Dendritic cell treated with granulocyte-macrophage colony-stimulating factor and Interleukin-4, amounts not matched to agents 40 ng/mL and 50 ng/mL, for 4 days (primary cell): ENCODE measurements around the gene PKNOX1.
"Not testable (repeated sequence)": the region's sequence is repeated elsewhere in the genome, so short reads cannot be mapped to it uniquely, and the experiment has no call there.

Experiments used
- H3K27ac Mint-ChIP-seq: one replicate; pipeline ENCODE4 v1.8.0; 2022; ENCODE audit warnings: mild to moderate bottlenecking, mixed read lengths
- H3K27me3 Mint-ChIP-seq: one replicate; pipeline ENCODE4 v1.8.0; 2022; ENCODE audit warnings: mild to moderate bottlenecking, mixed read lengths
- H3K36me3 Mint-ChIP-seq: one replicate; pipeline ENCODE4 v1.8.0; 2022; ENCODE audit warnings: low read depth, mixed read lengths
- H3K4me1 Mint-ChIP-seq: one replicate; pipeline ENCODE4 v1.8.0; 2022; ENCODE audit warnings: low read depth, mixed read lengths
- H3K4me3 Mint-ChIP-seq: one replicate; pipeline ENCODE4 v1.8.0; 2022; ENCODE audit warnings: mild to moderate bottlenecking, moderate library complexity, mixed read lengths
- H3K9me3 Mint-ChIP-seq: one replicate; pipeline ENCODE4 v1.8.0; 2022; ENCODE audit warnings: mixed read lengths
- intact Hi-C: fragments of 100-400 bp; cut with micrococcal nuclease; formaldehyde crosslinking; loops from one replicate; pipeline ENCODE4 v1.15.0; 2022

PKNOX1 gene

GRCh38 chr21:43062955-43063664, 88.7 kb downstream of the PKNOX1 start:
- H3K36me3 Mint-ChIP-seq, H3K9me3 Mint-ChIP-seq, H3K27me3 Mint-ChIP-seq, H3K27ac Mint-ChIP-seq, intact Hi-C loops, H3K4me3 Mint-ChIP-seq, H3K4me1 Mint-ChIP-seq: not testable (repeated sequence)

DNA sequence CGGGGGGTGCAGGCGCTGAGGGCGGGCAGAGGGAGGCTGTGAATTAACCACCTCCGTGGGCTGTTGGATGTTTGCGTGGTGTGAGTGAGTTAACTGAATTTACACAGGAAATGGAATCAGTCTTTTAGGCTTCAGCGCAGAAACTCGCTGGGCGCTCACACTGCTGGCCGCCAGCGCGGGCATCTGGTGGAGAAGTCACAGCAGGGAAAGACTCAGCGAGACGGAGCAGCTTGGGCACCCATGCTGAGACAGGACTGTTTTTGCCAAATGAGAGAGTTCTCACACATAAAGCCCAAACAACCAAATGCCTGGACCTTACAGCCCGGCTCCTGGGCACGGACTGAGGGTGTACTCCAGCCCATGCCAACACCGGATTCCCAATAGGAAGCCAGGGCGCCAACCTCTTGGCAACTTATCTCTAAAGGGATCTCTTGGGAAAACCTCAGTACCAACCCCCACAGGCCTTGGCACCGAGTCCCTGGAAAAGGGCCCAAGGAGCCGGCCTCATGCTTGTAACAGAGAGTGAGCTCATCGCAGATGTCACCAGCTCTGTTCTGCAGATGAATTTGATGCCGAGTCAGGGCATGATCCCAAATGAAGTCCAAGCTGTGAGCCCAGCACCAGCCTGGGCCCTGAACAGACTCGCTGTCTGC, 90.0 kb downstream of the PKNOX1 start:
- H3K27me3 Mint-ChIP-seq, H3K9me3 Mint-ChIP-seq, H3K4me3 Mint-ChIP-seq, H3K27ac Mint-ChIP-seq, H3K4me1 Mint-ChIP-seq, intact Hi-C loops, H3K36me3 Mint-ChIP-seq: not testable (repeated sequence)

GRCh38 chr21:43065991-43066390, 91.6 kb downstream of the PKNOX1 start:
- H3K36me3 Mint-ChIP-seq, H3K27me3 Mint-ChIP-seq, intact Hi-C loops, H3K27ac Mint-ChIP-seq, H3K4me3 Mint-ChIP-seq, H3K9me3 Mint-ChIP-seq, H3K4me1 Mint-ChIP-seq: not testable (repeated sequence)

DNA sequence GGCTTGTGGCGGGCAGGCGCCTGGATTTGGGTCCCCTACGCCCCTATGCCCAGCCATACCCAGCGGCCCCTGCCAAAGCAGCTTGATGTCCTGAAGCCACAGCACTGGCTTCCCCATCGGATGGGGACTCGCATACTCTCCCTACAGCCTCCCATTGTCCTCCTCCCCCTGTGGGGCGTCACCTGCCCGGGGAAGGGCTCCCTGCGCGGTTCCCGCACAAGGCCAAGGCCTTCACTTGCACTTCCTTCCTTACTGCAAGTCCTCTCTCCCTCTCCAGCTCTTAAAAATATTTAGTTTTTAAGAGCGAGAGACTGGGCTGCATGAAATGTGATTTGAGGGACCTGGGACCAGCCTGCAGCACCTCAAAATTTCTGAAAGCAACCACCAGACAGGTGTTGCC, 92.3 kb downstream of the PKNOX1 start:
- H3K9me3 Mint-ChIP-seq, H3K27ac Mint-ChIP-seq, H3K4me1 Mint-ChIP-seq, H3K36me3 Mint-ChIP-seq, H3K27me3 Mint-ChIP-seq, H3K4me3 Mint-ChIP-seq, intact Hi-C loops: not testable (repeated sequence)

DNA sequence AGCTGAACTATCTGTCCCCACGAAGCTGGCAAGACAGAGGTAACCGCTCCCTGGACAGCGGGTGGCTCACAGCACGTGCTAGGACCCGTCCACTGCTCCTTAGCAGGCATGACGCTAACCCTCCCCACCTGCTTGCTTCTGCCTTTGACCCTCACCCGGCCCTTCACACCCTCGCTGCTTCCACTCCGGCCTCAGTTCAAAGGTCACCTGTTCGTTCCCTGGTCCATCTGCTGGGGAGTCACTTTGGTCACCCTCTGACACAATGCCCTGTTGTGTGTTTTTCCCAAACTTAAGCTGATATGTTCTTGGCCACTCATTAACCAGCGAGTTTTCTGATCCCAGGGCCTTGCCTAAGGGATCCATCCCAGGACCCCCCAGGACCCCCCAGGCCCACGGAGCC, 93.7 kb downstream of the PKNOX1 start:
- H3K27ac Mint-ChIP-seq, intact Hi-C loops, H3K27me3 Mint-ChIP-seq, H3K9me3 Mint-ChIP-seq, H3K4me1 Mint-ChIP-seq, H3K4me3 Mint-ChIP-seq, H3K36me3 Mint-ChIP-seq: not testable (repeated sequence)

DNA sequence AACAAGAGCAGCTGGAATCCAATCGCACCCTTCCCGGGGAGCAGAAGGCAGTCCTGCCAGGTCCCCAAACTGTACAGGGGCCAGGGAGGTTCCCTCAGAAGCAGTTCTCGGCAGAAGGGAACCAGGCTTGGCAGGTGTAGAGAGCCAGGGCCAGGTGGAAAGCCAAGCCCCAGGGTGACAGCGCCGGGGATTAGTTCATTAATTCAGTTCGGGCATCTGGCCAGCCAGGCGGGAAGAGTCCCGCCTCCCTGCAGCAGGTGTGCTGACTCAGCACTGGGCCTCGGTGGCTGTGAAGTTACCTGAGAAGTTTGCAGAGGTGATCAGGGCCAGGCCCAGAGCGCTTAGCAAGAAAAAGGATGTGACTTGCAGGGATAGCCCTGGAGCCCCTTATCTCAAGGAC, 95.3 kb downstream of the PKNOX1 start:
- H3K27ac Mint-ChIP-seq, H3K27me3 Mint-ChIP-seq, intact Hi-C loops: not testable (repeated sequence)

DNA sequence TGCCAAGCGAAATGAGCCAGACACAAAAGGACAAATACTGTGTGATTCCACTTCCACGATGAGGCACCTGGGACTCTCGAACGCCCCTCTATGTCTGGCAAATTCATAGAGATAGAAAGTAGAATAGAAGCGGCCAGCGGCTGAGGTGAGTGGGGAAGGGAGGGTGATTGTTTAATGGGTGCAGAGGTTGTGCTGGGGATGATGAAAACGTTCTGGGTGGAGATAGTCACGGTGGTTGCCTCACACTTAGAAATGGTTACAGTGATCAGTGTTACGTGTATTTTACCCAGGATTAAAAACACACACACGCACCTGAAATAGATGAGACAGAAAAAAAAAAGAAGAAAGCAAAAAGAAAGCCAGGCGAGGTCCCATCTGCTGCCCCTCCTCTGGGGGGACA, 98.4 kb downstream of the PKNOX1 start:
- intact Hi-C loops, H3K27ac Mint-ChIP-seq, H3K4me3 Mint-ChIP-seq, H3K27me3 Mint-ChIP-seq, H3K36me3 Mint-ChIP-seq, H3K4me1 Mint-ChIP-seq, H3K9me3 Mint-ChIP-seq: not testable (repeated sequence)

More for the DNA sequence above, 95.3 kb downstream of the PKNOX1 start:
- not testable (repeated sequence) for H3K36me3 Mint-ChIP-seq, H3K9me3 Mint-ChIP-seq, H3K4me3 Mint-ChIP-seq, H3K4me1 Mint-ChIP-seq

- H3K27ac Mint-ChIP-seq, intact Hi-C loops, H3K27me3 Mint-ChIP-seq, H3K36me3 Mint-ChIP-seq, H3K9me3 Mint-ChIP-seq, H3K4me3 Mint-ChIP-seq, H3K4me1 Mint-ChIP-seq: not testable (repeated sequence)
These were observed 100.2 kb downstream of the PKNOX1 start for GRCh38 chr21:43074401-43075169.

GRCh38 chr21:43075170-43076022, 101.0 kb downstream of the PKNOX1 start, which contains the start of gene CBS:
CBS (minus strand) TSS chr21:43075835; CDS start chr21:43072193, 3,642 bp downstream.
- intact Hi-C loops, H3K9me3 Mint-ChIP-seq, H3K36me3 Mint-ChIP-seq, H3K27me3 Mint-ChIP-seq, H3K27ac Mint-ChIP-seq, H3K4me1 Mint-ChIP-seq, H3K4me3 Mint-ChIP-seq: not testable (repeated sequence)

GRCh38 chr21:43076023-43076637, 101.8 kb downstream of the PKNOX1 start:
- H3K9me3 Mint-ChIP-seq, H3K27ac Mint-ChIP-seq, H3K4me3 Mint-ChIP-seq, H3K36me3 Mint-ChIP-seq, H3K27me3 Mint-ChIP-seq, H3K4me1 Mint-ChIP-seq, intact Hi-C loops: not testable (repeated sequence)

DNA sequence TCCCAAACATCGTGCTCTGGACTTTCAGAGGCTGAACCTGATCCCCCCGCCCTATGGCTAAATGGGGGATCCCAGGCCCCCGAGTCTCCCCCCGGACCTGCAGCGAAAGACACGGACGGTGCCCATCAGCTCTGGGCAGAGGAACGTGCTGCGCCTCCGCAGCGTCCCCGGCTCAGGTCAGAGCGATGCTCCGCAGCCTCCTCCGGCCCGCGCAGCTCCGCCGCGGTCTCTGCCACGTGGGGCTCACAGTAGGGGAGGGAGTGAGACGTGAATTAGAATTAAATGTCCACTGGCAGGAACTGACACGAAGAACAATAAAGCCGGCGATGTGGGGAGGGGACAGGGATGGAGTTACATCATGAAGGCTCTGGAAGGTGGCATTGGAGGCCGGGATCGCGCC, 102.3 kb downstream of the PKNOX1 start:
- H3K27me3 Mint-ChIP-seq, H3K4me3 Mint-ChIP-seq, H3K9me3 Mint-ChIP-seq, H3K27ac Mint-ChIP-seq, H3K4me1 Mint-ChIP-seq, H3K36me3 Mint-ChIP-seq, intact Hi-C loops: not testable (repeated sequence)

- H3K27ac Mint-ChIP-seq, H3K4me1 Mint-ChIP-seq, intact Hi-C loops, H3K27me3 Mint-ChIP-seq, H3K4me3 Mint-ChIP-seq, H3K36me3 Mint-ChIP-seq, H3K9me3 Mint-ChIP-seq: not testable (repeated sequence)
These were observed 108.4 kb downstream of the PKNOX1 start for GRCh38 chr21:43082587-43083300.
